GM12873 (cell line): ENCODE results near the gene GXYLT1.

ENCODE experiments used
- CTCF ChIP-seq: IDR thresholded peaks from 2 replicates; pipeline ENCODE4 v1.5.1; 2012; ENCODE audit warnings: low read depth, mild to moderate bottlenecking, moderate library complexity, low read length, control low read depth; ENCODE audit not compliant: insufficient read depth; ENCODE audit errors: missing control alignments

Gene GXYLT1

DNA sequence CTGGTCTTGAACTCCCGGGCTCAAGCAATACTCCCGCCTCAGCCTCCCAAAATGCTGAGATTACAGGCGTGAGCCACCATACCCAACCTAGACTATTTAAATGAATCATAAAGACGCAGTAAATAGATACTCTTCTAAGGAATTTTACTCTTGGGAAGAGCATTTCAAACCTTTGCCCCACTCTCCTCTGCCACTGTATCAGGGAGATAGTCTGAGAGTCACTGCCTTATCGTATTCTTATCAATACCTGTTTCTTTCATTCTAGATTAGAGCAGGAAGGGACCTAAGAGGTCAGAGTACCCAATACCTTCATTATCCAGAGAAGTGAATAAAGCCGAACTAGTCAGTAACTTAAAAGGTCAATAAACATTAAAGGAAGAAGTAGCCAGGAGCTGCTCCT is 15.8 kb downstream of the GXYLT1 start:
- no peak for TF ChIP-seq CTCF

- no peak for TF ChIP-seq CTCF
Measured at GRCh38 chr12:42128327-42128726, 16.3 kb downstream of the GXYLT1 start.

DNA sequence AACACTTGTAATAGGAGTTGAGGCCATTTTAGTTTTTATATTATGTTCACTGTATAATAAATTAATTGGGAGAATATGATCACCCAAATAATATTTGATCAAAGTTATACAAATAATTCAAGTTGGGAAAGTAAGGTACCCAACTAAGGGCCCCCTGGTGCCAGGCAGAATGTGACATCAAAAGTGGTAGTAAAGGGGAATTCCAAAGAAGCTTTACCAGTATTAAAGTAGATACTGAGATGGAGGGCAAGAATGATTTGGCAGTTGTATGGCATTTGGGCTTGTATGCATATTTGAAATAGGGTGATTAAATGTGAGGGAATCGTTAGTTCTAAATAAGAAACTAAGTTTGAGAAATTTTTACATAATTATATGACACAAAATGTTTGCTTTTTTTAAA is 17.7 kb downstream of the GXYLT1 start:
- no peak for TF ChIP-seq CTCF

DNA sequence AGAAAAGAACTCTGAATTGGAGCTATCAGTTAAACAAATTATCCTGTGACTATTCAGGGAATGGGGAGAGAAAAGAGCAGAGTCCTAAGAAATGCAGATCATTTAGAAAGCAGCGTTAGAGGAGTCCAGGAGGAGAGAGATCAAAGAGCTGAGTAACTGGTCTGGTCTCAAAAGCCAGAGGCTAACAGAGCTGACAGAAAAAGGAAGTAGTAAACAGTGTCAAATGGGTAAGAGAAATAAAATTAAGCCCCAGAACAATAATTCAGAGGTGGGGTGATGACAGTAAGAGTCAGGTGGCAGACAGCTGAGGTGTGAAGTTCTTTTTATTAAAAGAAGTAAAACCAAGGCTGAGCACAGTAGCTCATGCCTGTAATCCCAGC is 19.3 kb downstream of the GXYLT1 start:
- no peak for TF ChIP-seq CTCF

- no peak for TF ChIP-seq CTCF
Measured at GRCh38 chr12:42124764-42125387, 19.8 kb downstream of the GXYLT1 start.

DNA sequence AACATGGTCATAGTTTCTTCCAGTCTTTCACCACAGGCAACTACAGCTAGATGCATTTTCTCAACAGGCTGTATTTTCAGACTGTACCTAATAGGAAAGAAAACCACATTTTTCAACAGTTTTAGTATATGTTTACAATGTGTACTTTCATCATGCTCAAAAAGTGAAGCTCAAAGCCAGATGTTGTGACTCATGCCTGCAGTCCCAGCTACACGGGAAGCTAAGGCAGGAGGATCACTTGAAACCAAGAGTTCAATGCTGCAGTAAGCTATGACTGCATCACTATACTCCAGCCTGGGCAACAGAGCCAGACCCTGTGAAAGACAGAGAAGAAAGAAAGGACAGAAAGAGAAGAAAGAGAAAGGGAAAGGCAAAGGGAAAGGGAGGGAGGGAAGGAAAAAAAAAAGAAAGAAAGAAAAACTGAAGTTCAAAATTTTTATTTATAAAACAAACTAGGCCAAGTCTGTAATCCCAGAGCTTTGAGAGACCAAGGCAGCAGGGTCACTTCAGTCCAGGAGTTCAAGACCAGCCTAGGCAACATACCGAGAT is 25.5 kb downstream of the GXYLT1 start:
- no peak for TF ChIP-seq CTCF

GRCh38 chr12:42118136-42118879 is 26.4 kb downstream of the GXYLT1 start:
- no peak for TF ChIP-seq CTCF
